Inflammatory macrophage (primary cell): ENCODE measurements around the gene KLB.

ENCODE experiments used
- DNase-seq, 2 donors: peaks; one replicate each; pipeline ENCODE4 v3.0.0-alpha.2; 2020 to 2022

The KLB gene

DNA sequence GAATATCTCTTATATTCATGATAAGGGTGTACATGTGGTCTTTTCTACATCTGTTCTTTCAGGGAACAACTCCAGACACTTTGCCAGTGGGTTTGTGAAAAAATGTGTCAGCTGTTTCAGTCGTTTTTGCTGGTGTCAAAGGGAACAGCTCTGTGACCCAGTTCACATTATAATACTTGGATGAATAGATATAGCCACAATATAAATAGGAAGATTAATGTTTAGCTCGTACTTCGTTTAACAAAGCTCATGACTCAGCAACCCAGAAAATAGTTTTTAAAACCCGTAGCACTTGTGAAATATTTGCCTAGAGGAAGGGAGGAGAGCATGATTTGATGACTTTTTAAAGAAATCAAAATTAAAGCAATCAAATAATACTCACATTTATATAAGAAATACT, 60.0 kb downstream of the KLB start:
- no peak for DNase-seq

- DNase-seq = no peak
Measured at GRCh38 chr4:39467464-39467863, 60.7 kb downstream of the KLB start.

DNA sequence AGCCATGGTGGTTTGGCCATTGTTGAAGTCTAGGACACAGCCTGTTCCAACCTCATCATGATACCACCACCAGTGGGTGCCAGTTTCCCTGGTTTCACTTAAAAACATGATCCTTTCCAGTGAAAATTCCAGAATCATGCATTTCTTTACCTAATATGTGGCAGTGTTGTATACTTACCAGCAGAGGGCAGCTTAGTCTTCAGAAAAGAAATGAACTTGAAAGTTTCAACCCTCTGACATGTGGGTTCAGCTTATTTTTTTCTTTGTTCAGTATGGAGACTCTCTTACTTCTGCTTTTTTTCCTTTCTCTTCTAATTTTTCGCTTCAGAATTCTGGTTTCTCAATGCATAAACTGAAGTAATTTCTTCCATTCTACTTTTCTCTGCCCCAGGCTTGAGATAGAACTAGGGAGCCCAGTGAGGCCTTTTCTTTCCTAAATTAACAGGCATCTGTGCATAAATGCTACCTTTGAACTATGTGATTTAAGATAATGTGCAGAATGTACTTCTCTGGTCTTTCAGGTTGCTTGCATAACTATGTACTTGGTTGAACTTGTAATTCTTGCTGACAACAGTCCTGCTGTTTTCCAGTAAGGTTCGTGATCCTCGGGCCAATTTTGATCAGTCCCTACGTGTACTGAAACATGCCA, 62.8 kb downstream of the KLB start:
- peak; percentile 72 to 90 for DNase-seq

DNA sequence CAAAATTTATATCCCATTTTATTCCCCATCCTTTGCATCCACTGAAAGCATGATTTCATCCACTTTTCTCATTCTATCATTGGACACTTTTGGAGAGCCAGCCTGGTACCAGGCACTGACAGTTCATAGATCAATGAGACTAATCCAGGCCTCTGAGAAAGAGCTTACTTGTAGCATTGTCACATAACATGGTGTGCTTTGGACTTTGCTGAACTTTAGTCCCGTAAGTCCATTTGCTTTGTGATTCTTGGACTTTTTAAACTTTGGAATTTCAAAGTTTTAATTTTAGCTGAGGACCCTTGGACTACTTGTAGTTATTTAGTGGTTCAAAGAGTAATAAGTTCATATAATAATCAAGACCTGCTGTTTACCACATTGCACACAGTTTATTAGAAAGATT, 63.7 kb downstream of the KLB start:
- no peak for DNase-seq

DNA sequence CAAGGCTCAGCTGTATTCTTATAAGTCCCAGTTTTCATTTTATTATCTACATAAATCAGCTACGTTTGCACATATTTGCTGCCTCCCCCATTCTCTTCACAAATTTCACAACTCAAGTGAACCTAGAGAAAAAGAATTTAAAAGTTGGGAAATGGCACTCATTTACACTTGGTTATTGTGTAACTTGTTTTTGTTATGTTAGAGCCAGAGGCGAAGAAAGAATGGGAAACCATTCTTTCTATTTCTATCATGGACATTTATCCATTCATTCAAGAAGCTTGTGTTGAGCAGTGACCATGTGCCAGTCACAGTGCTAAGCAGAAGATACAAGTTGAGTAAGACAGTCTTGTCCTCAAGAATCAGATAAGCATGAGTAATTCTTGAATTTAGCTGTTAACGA, 65.7 kb downstream of the KLB start:
- DNase-seq = no peak

- no peak for DNase-seq
Measured at GRCh38 chr4:39476187-39476895, 69.6 kb downstream of the KLB start.

DNA sequence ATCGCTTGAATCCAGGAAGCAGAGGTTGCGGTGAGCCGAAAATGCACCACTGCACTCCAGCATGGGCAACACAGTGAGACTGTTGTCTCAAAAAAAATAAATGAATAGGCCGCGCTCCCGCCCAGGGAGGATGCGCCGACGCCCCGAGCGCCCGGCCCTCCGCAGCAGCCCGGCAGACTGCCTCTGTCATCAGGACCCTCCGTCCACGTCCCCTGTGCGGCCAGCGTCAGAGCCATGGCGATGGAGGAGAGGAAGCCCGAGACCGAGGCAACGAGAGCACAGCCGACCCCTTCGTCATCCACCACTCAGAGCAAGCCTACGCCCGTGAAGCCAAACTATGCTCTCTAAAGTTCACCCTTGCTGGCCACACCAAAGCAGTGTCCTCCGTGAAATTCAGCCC, 73.5 kb downstream of the KLB start:
- no peak for DNase-seq

DNA sequence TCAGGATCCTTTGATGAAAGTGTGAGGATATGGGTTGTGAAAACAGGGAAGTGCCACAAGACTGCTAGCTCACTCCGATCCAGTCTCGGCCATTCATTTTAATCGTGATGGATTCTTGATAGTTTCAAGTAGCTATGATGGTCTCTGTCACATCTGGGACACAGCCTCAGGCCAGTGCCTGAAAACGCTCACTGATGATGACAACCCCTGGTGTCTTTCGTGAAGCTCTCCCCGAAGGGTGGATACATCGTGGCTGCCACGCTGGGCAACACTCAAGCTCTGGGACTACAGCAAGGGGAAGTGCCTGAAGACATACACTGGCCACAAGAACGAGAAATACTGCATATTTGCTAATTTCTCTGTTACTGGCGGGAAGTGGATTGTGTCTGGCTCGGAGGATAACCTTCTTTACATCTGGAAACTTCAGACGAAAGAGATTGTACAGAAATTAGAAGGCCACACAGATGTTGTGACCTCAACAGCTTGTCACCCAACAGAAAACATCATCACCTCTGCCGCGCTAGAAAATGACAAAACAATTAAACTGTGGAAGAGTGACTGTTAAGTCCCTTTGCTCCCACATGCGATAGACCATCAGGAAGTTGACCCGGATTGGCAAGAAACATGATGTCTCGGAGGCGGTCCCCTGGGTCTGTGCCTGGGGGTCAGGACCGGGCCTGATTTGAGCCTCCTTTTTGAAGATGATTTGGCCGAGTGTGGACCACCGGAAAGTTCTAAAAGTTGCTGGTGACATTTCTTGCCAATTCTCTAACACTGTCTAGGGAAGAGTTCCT, 74.4 kb downstream of the KLB start:
- DNase-seq = peak; percentile 65 to 75

DNA sequence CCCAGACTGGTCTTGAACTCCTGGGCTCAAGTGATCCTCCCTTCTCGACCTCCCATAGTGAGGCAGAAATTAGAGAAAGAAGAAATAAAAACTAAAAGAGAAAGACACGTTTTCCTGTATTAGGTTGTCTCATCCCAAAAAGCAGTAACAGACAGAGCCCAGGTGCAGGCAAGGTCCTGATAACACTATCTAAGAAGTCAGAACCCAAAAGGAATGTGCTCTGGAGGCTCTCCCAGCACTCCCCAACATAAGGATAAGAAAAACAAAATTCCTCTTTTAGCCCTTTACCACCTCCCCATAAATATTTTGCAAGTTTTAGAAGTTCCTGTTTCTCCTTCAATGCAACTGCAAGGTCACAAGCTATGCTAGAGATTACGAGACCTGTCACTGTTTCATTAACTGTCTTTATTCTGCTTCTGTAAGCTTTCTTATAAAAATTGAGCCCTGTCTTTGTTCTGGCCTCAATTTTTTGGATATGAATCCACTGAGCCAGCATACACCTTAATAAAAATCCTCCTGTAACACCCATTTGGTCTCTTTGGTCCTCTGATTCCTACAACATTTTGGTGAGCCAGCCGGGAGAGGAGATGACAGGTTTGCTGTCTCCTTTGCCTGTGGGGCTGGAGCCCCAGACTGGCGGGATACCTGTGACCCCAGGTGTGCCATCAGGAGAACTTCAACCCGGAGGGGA, 78.0 kb downstream of the KLB start:
- peak; percentile 74 to 87 for DNase-seq

DNA sequence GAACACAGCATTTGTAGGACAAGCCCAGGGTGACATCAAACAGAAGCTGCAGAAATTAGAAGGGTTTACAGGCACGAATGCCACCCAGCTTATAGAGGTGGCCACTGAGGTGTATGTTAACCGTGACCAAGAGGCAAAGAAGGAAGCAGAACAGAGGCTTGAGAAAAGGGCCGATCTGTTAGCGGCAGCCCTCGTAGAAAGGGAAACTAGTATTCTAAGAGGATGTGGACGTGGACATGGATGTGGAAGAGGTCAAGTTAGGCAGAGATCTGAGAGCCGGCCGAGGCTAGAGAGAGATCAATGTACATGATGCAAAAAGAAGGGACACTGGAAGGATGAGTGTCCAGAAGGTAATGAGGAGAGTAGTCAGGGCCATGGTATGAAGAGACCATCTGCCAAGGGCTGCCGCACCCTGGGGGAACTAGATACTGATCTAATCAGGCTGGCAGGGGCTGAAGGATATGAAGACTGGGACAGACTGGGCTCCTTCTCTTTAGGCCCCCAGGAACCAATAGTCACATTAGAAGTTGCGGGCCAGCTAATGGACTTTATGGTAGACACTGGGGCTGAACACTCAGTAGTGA, 79.6 kb downstream of the KLB start:
- peak; percentile 44 to 53 for DNase-seq

DNA sequence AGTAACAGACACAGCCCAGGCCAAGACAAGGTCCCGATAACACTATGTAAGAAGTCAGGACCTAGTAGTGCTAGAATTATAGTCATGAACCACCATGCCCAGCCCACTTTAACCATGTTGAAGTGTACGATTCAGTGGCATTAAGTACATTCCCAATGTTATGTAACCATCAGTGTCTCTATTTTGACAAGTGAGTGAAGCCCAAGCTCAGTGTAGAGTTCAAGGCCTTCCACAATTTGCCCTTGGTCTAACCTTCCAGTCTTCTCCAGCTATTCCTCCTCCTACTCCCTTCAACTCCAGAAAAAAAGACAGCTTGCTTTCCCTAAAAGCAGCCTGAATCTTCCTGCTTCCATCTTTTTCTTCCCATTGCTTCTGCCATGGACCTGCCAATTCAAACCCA, 83.6 kb downstream of the KLB start:
- no peak for DNase-seq

- DNase-seq = no peak
Measured at GRCh38 chr4:39494354-39494753, 87.6 kb downstream of the KLB start.

- no peak for DNase-seq
Measured at GRCh38 chr4:39495446-39496213, 88.9 kb downstream of the KLB start.

- no peak for DNase-seq
Measured at GRCh38 chr4:39497909-39498726, 91.4 kb downstream of the KLB start.

GRCh38 chr4:39498727-39499020, 91.9 kb downstream of the KLB start:
- DNase-seq = no peak
